Brain microvascular endothelial cell (primary cell): ENCODE data around the gene SYT7.

ENCODE experiments used
- DNase-seq: peaks from one replicate; pipeline ENCODE4 v3.0.0-alpha.2; 2020
- H3K27ac ChIP-seq: fragments of 250-450 bp; sonication (Bioruptor Pico); 2 replicates; pipeline ENCODE4 v1.5.1; 2020; ENCODE audit warnings: mild to moderate bottlenecking, moderate library complexity
- H3K27me3 ChIP-seq: fragments of 250-450 bp; sonication (Bioruptor Pico); replicated peaks from 2 replicates; pipeline ENCODE4 v1.5.1; 2020; ENCODE audit warnings: mild to moderate bottlenecking
- H3K36me3 ChIP-seq: fragments of 250-450 bp; sonication (Bioruptor Pico); replicated peaks from 2 replicates; pipeline ENCODE4 v1.5.1; 2020; ENCODE audit warnings: mild to moderate bottlenecking
- H3K4me3 ChIP-seq: 2 replicates; pipeline ENCODE4 v1.5.1; 2011; ENCODE audit warnings: low read depth, mild to moderate bottlenecking, control low read depth, low read length, moderate library complexity
- CTCF ChIP-seq: IDR thresholded peaks from 2 replicates; pipeline ENCODE4 v1.5.1; 2011; ENCODE audit warnings: low read depth, mild to moderate bottlenecking, moderate library complexity, low read length, control low read depth, inconsistent platforms; ENCODE audit errors: missing control alignments
- in situ Hi-C: cut with HindIII; loops from 2 replicates; pipeline ENCODE4 v1.10.0; 2017; ENCODE audit warnings: low sequenced_read_pairs, low pct_ligation_motif_present

The SYT7 gene

GRCh38 chr11:61507962-61508861 lies 72.7 kb downstream of the SYT7 start, which contains the start of gene LRRC10B:
Gene LRRC10B, plus strand, starts transcription at chr11:61508749. Its CDS starts 250 bp downstream, at chr11:61508999.
- DNase-seq: no peak

GRCh38 chr11:61507012-61507768 lies 73.7 kb downstream of the SYT7 start:
- Histone ChIP-seq H3K27ac (no peak overlapping the region), H3K4me3 (no peak overlapping the region), H3K36me3 (no peaks in the 10 kb centered on the region), H3K27me3 (peaks cover 53% of the 10 kb centered on the region)
- no peak for TF ChIP-seq CTCF
- in situ Hi-C loops: no loop called here
- DNase-seq: no peak

More at GRCh38 chr11:61507962-61508861, 72.7 kb downstream of the SYT7 start, which contains the start of gene LRRC10B:
- Histone ChIP-seq H3K36me3 (no peaks in the 10 kb centered on the region), H3K27me3 (peaks cover 53% of the 10 kb centered on the region), H3K27ac (no peak within 1 kb of the TSS), H3K4me3 (peak within 1 kb of the TSS; percentile 5)
- TF ChIP-seq CTCF: no peak
- in situ Hi-C loops: no loop called here

- DNase-seq: no peak
- no peak for TF ChIP-seq CTCF
- H3K4me3 ChIP-seq: no peak overlapping the region
- H3K27ac ChIP-seq: no peak overlapping the region
- no peaks in the 10 kb centered on the region for H3K36me3 ChIP-seq
- H3K27me3 ChIP-seq: peaks cover 49% of the 10 kb centered on the region
- in situ Hi-C loops: no loop called here
Measured at GRCh38 chr11:61505640-61506155, 75.2 kb downstream of the SYT7 start.

- in situ Hi-C loops: no loop called here
- H3K27me3 ChIP-seq: peaks cover 43% of the 10 kb centered on the region
- no peaks in the 10 kb centered on the region for H3K36me3 ChIP-seq
- no peak for DNase-seq
- no peak overlapping the region for H3K4me3 ChIP-seq
- no peak overlapping the region for H3K27ac ChIP-seq
- no peak for TF ChIP-seq CTCF
Measured at GRCh38 chr11:61505106-61505505, 75.8 kb downstream of the SYT7 start.

- Histone ChIP-seq H3K27me3 (peaks cover 26% of the 10 kb centered on the region), H3K4me3 (no peak overlapping the region), H3K27ac (no peak overlapping the region), H3K36me3 (no peaks in the 10 kb centered on the region)
- in situ Hi-C loops: no loop called here
- no peak for TF ChIP-seq CTCF
- no peak for DNase-seq
Measured at GRCh38 chr11:61503135-61503770, 77.6 kb downstream of the SYT7 start.
